HG03521 (cell line): ENCODE results near the gene NAT9.
A peak's percentile ranks its signal among the peaks of the same experiment; 100 is the strongest.

Experiments
- ATAC-seq: cut with Tn5 transposase; IDR thresholded peaks from one replicate; pipeline ENCODE4 v1.9.1; 2021; ENCODE audit warnings: mild to moderate bottlenecking, moderate library complexity; ENCODE audit not compliant: unreplicated experiment

The NAT9 gene

GRCh38 chr17:74763565-74764387 lies 12.4 kb downstream of the NAT9 start:
- ATAC-seq, result no peak

GRCh38 chr17:74761931-74762330 lies 14.2 kb downstream of the NAT9 start:
- ATAC-seq, result no peak

GRCh38 chr17:74761419-74761818 lies 14.7 kb downstream of the NAT9 start:
- ATAC-seq, result no peak

GRCh38 chr17:74760404-74761105 lies 15.6 kb downstream of the NAT9 start:
- no peak for ATAC-seq

- no peak for ATAC-seq
Observed at GRCh38 chr17:74759941-74760340, 16.2 kb downstream of the NAT9 start.

GRCh38 chr17:74759243-74759801 lies 16.8 kb downstream of the NAT9 start:
- ATAC-seq, result no peak

GRCh38 chr17:74758848-74759168 lies 17.3 kb downstream of the NAT9 start:
- ATAC-seq, result no peak

- no peak for ATAC-seq
Observed at GRCh38 chr17:74757931-74758847, 18.0 kb downstream of the NAT9 start.

- no peak for ATAC-seq
Observed at GRCh38 chr17:74757502-74757901, 18.6 kb downstream of the NAT9 start.

GRCh38 chr17:74756891-74757290 lies 19.3 kb downstream of the NAT9 start:
- no peak for ATAC-seq

GRCh38 chr17:74755533-74755932 lies 20.6 kb downstream of the NAT9 start:
- ATAC-seq, result no peak

GRCh38 chr17:74754832-74755231 lies 21.3 kb downstream of the NAT9 start:
- ATAC-seq, result no peak

- ATAC-seq, result no peak
Observed at GRCh38 chr17:74752822-74753401, 23.2 kb downstream of the NAT9 start.

GRCh38 chr17:74752415-74752814 lies 23.7 kb downstream of the NAT9 start:
- ATAC-seq, result no peak

GRCh38 chr17:74750327-74751069 lies 25.6 kb downstream of the NAT9 start:
- ATAC-seq, result no peak

- ATAC-seq, result no peak
Observed at GRCh38 chr17:74750039-74750326, 26.2 kb downstream of the NAT9 start.

- peak; percentile 5 for ATAC-seq
Observed at GRCh38 chr17:74749279-74750038, 26.7 kb downstream of the NAT9 start.

- peak; percentile 11 for ATAC-seq
Observed at GRCh38 chr17:74748529-74749278, 27.4 kb downstream of the NAT9 start, which contains the start of gene NHERF1. Gene NHERF1, plus strand, starts transcription at chr17:74748628. Its CDS starts 219 bp downstream, at chr17:74748847.

GRCh38 chr17:74748279-74748528 lies 27.9 kb downstream of the NAT9 start:
- ATAC-seq, result peak; percentile 88
